Colonic mucosa (tissue), 4 donors: Measurements from ENCODE around the gene PSMB10. TPM values are rescaled to one million over a fixed set of nuclear protein-coding genes. Genes with fewer than 3 reads are reported as not detected.

Source experiments
- DNase-seq: peaks from one replicate; pipeline ENCODE4 v3.0.0-alpha.2; 2020
- H3K27ac ChIP-seq: fragments of 200-600 bp; one replicate; pipeline ENCODE4 v1.8.0; 2021
- H3K27me3 ChIP-seq: fragments of 200-600 bp; one replicate; pipeline ENCODE4 v1.8.0; 2021
- H3K36me3 ChIP-seq: fragments of 200-600 bp; one replicate; pipeline ENCODE4 v1.8.0; 2021
- H3K4me1 ChIP-seq: fragments of 200-600 bp; one replicate; pipeline ENCODE4 v1.8.0; 2021; ENCODE audit warnings: mild to moderate bottlenecking
- H3K4me3 ChIP-seq: fragments of 200-600 bp; one replicate; pipeline ENCODE4 v1.8.0; 2021
- H3K9ac ChIP-seq, 2 donors: one replicate each; pipeline ENCODE4 v1.7.0; 2013; ENCODE audit warnings: control low read depth in 2 of 2, low read depth in 2 of 2, low read length in 2 of 2
- H3K9me3 ChIP-seq: fragments of 200-600 bp; one replicate; pipeline ENCODE4 v1.8.0; 2021
- CTCF ChIP-seq: fragments of 200-600 bp; IDR thresholded peaks from one replicate; pipeline ENCODE4 v1.8.0; 2022; ENCODE audit warnings: antibody characterized with exemption, mild to moderate bottlenecking
- intact Hi-C: fragments of 100-400 bp; cut with DNase I; formaldehyde crosslinking; loops from one replicate; pipeline ENCODE4 v1.14.1; 2022
- total RNA-seq, 2 donors: library from RNA; stranded (reverse); fragmentation: NEBNext Ultra II Directional in 1 of 2; extraction: Animal tissue kit (Norgen Biotek cat#: 25700) in 1 of 2; gene quantifications; one replicate each; pipeline ENCODE4 v1.2.1, GENCODE V29; 2021
- donor health status: healthy.
- donor health status: DM: no; HTN: no; CAD: no.
- donor health status: DM: no; HTN: no; CAD: no.

Gene PSMB10
- total RNA-seq, 2 donors from 2014 or later = 120 to 124 TPM

GRCh38 chr16:67965668-67966548 is 29.3 kb upstream of the PSMB10 start:
- Histone ChIP-seq H3K9ac (peak overlapping the region in 1 of 2 donors; percentile 85), H3K27me3 (no peaks in the 10 kb centered on the region), H3K9me3 (no peaks in the 10 kb centered on the region), H3K4me3 (no peak overlapping the region), H3K36me3 (no peaks in the 10 kb centered on the region), H3K4me1 (peaks cover 6% of the 10 kb centered on the region), H3K27ac (no peak overlapping the region)
- intact Hi-C loops = no loop called here
- no peak for DNase-seq
- no peak for TF ChIP-seq CTCF

- no peak overlapping the region for H3K27ac ChIP-seq
- H3K4me3 ChIP-seq = no peak overlapping the region
- no peaks in the 10 kb centered on the region for H3K9me3 ChIP-seq
- no peak for DNase-seq
- intact Hi-C loops = no loop called here
- H3K36me3 ChIP-seq = no peaks in the 10 kb centered on the region
- H3K27me3 ChIP-seq = no peaks in the 10 kb centered on the region
- no peak for TF ChIP-seq CTCF
- H3K9ac ChIP-seq = peak overlapping the region in 1 of 2 donors; percentile 36
- H3K4me1 ChIP-seq = peaks cover 6% of the 10 kb centered on the region
Observed at GRCh38 chr16:67964477-67965131, 28.0 kb upstream of the PSMB10 start.

GRCh38 chr16:67963662-67964321 is 27.1 kb upstream of the PSMB10 start:
- Histone ChIP-seq H3K9me3 (no peaks in the 10 kb centered on the region), H3K27me3 (no peaks in the 10 kb centered on the region), H3K9ac (peak overlapping the region; percentile 36 to 42), H3K27ac (no peak overlapping the region), H3K4me3 (no peak overlapping the region), H3K4me1 (peaks cover 6% of the 10 kb centered on the region), H3K36me3 (no peaks in the 10 kb centered on the region)
- intact Hi-C loops = no loop called here
- DNase-seq = no peak
- TF ChIP-seq CTCF = no peak

GRCh38 chr16:67963292-67963661 is 26.6 kb upstream of the PSMB10 start:
- no peaks in the 10 kb centered on the region for H3K27me3 ChIP-seq
- H3K4me3 ChIP-seq = no peak overlapping the region
- no peaks in the 10 kb centered on the region for H3K36me3 ChIP-seq
- H3K9me3 ChIP-seq = no peaks in the 10 kb centered on the region
- no peak overlapping the region for H3K27ac ChIP-seq
- peaks cover 6% of the 10 kb centered on the region for H3K4me1 ChIP-seq
- intact Hi-C loops = no loop called here
- peak overlapping the region in 1 of 2 donors; percentile 42 for H3K9ac ChIP-seq
- no peak for TF ChIP-seq CTCF
- DNase-seq = no peak

- H3K36me3 ChIP-seq = no peaks in the 10 kb centered on the region
- no peak overlapping the region for H3K9ac ChIP-seq
- no peak for TF ChIP-seq CTCF
- H3K4me3 ChIP-seq = no peak overlapping the region
- H3K4me1 ChIP-seq = peaks cover 6% of the 10 kb centered on the region
- intact Hi-C loops = no loop called here
- H3K9me3 ChIP-seq = no peaks in the 10 kb centered on the region
- no peaks in the 10 kb centered on the region for H3K27me3 ChIP-seq
- no peak overlapping the region for H3K27ac ChIP-seq
- no peak for DNase-seq
Observed at GRCh38 chr16:67962135-67962534, 25.5 kb upstream of the PSMB10 start.
